Fibroblast of lung (primary cell): Measurements from ENCODE around the gene VAV2.

Experiments used
- CTCF ChIP-seq, 2 donors: IDR thresholded peaks in 1 of 2; conservative IDR thresholded peaks in 1 of 2; 1 replicate in 1 of 2; 2 replicates in 1 of 2; pipeline ENCODE4 v1.5.1; 2011 to 2012; ENCODE audit warnings: low read length in 2 of 2, control low read depth in 1 of 2, inconsistent platforms in 1 of 2, low read depth in 1 of 2, mild to moderate bottlenecking in 1 of 2
- EZH2 ChIP-seq: IDR thresholded peaks from 2 replicates; pipeline ENCODE4 v1.5.1; 2012; ENCODE audit warnings: low read length, control low read depth, mild to moderate bottlenecking; ENCODE audit errors: missing control alignments

GRCh38 chr9:133729617-133730281, 262.4 kb downstream of the VAV2 start:
- no peak for TF ChIP-seq CTCF (conservative IDR thresholded peaks at IDR 0.05 in 1 of 2, IDR thresholded peaks at IDR 0.05 in 1 of 2; ENCODE audit: low read depth in 1 of 2, low read length in 2 of 2)
- TF ChIP-seq EZH2, result no peak
